Eye (tissue), 1 donor: ENCODE data around the gene PSG1.

Source experiments
- DNase-seq: peaks from one replicate; pipeline ENCODE4 v3.0.0-alpha.2; 2015

Gene PSG1

GRCh38 chr19:42816894-42817293 lies 62.6 kb downstream of the PSG1 start:
- DNase-seq = no peak
